Ramos (cell line): ENCODE measurements around the gene YBX2.

Experiments used
- in situ Hi-C: fragments of 300-500 bp; cut with MboI; formaldehyde crosslinking; loops from one replicate; pipeline ENCODE4 v1.14.3; 2022; ENCODE audit warnings: low sequenced_read_pairs; ENCODE audit not compliant: unreplicated experiment

Gene YBX2

DNA sequence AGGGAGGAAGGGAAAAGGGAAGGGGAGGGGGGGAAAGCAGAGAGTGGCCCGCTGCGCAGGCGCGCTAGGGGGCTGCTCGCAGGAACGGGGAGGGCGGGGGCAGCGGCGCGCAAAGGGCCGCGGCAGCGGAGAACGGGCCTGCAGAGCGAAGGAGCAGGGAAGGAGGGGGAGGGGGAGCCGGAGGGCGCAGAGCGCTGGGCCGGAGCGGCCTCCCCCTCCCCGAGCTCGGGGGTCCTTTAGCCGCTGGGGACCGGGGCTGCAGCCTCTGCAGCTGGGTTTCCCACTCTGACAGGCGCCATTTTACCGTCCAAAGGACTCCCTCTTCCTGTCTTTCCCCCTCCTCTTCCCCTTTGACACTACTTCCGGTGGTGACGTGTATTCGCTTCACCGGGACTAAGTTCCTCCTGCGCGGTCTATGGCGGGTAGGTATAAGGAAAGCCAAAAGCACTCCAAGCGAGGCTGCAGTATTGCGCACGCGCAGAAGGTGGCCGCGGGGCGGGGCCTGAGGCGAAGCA lies 42.7 kb downstream of the YBX2 start, which contains the start of gene CTDNEP1:
CTDNEP1 (minus strand) TSS at position 74 of the 515 bp plus-strand sequence. CDS start 438 bp downstream, outside the sequence.
- in situ Hi-C loops = no loop called here

DNA sequence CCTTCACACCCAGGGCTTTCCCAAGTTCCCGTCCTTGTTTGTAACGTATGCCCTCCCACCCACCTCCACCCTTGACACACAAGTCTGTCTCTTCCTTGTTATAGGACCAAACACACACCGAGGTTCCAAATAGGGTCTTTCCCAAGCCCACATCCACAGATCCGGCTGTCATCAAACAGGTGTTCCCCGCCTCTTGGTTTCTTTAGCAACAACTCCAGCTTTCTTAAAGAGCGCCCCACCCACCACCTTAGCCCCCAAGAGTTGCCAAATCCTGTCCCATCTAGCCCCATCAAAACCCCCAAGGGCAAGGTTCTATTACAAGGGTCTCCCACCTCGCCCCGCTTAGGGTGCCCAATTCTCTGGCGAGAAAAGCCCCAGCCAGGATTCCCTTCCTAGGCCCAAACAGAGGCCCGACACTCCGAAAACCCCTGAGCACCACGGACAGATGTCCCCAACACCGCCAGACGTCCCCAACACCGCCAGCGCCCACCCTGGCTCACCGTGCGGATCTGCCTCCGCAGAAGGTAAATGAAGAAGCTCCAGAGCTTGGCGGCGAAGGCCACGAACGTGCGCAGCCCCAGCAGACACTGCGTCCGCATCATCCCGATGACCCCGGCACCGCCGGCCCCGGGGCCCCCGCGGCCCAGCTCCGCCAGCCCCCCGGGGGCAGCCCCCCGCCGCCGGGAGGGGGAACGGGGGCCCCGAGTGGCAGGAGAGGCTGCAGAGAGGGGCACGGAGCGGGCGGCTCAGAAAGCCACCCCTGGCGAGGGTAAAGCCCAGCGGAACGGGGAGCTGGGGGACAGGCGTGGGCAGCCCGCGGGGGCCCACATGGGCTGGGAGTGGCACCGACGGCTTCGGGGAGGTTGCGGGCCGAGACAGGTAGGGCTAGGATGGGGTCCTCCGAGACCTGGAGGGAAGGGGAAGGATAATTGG lies 43.5 kb downstream of the YBX2 start:
- in situ Hi-C loops = no loop called here

GRCh38 chr17:7249830-7250229 lies 44.6 kb downstream of the YBX2 start:
- in situ Hi-C loops = loop anchor here (25.0 kb wide), 1 partner anchor 587 kb away; the partner anchor contains the start of gene KDM6B

DNA sequence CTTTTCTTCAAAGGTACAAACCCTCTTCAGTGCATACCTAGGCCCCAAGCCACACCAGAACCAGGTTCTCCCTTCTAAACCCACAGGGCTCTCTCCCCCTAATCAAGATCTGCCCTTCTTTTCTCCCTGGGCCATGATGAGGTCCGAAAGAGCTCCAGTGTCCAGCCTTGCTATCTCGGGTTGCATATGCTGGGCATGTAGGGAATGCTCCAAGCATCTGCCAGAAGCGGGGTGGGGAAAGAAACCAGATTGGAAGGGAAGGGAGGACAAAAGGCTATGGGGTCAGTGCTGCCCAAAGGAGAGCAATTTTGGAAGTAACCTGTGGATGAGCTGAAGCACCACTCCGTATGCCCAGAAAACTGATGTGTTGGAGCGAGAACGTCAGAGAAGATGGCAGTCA lies 45.2 kb downstream of the YBX2 start:
- in situ Hi-C loops = loop anchor here (25.0 kb wide), 1 partner anchor 588 kb away; the partner anchor contains the start of gene KDM6B

DNA sequence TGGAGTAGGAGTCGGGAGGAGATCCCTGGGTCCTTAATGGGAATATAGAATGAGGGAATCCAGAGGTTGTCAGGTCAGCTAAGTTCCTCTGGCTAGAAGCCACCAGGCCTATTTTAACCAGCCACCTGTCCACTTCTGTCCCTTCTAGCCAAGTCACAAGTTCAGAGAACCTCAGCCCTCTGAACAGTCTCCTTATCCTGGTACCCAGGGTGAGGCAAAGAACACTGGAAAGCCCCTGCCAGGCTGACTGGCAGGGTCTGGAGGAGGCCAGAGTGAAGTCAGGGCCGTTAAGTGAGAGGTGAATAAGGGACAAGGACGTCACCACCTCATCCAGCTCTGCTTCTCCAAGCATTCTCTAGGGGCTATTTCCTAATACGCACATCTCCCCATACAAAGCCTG lies 45.6 kb downstream of the YBX2 start:
- in situ Hi-C loops = loop anchor here (25.0 kb wide), 1 partner anchor 589 kb away; the partner anchor contains the start of gene KDM6B

DNA sequence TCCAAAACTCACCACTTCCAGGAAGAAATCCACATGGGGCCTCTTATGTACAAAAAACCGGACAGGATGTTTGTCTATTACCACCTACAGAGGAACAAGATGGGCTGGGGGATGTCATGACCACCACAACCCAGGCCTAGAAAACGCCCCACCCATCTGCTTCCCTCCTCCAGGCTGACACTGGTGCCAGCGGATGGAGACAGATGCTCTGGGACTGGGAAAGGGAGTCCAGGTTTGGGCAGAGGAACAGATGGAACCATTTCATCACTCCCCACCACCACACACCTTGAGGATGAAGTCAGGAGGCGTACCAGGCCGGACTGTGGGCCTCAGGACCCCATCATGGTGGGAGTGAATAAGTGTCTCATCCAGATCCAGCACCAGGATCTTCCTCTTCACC lies 47.7 kb downstream of the YBX2 start:
- in situ Hi-C loops = loop anchor here (25.0 kb wide), 1 partner anchor 591 kb away; the partner anchor contains the start of gene KDM6B

DNA sequence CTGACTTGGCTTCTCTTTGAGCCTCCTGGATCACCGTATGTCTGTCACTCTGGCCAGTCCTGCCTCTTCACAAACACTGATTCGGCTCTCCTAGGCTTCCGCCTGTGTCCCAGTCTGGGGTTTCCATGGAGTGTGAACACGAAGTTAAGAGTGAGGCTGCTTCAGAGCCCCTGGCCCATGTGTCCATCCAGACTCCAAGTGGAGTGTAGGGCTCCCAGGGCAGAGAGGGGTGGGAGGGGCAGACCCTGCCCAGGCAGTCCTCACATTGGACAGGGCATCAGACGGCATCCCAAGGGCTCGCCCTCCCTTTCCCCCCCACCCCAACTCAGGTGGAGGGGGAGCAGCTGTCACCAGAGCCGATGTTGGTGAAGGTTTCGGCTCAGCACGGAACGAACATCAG lies 50.6 kb downstream of the YBX2 start:
- in situ Hi-C loops = loop anchor here (25.0 kb wide), 1 partner anchor 593 kb away; the partner anchor contains the start of gene KDM6B

GRCh38 chr17:7243453-7243729 lies 51.0 kb downstream of the YBX2 start:
- in situ Hi-C loops = loop anchor here (25.0 kb wide), 1 partner anchor 594 kb away; the partner anchor contains the start of gene KDM6B

DNA sequence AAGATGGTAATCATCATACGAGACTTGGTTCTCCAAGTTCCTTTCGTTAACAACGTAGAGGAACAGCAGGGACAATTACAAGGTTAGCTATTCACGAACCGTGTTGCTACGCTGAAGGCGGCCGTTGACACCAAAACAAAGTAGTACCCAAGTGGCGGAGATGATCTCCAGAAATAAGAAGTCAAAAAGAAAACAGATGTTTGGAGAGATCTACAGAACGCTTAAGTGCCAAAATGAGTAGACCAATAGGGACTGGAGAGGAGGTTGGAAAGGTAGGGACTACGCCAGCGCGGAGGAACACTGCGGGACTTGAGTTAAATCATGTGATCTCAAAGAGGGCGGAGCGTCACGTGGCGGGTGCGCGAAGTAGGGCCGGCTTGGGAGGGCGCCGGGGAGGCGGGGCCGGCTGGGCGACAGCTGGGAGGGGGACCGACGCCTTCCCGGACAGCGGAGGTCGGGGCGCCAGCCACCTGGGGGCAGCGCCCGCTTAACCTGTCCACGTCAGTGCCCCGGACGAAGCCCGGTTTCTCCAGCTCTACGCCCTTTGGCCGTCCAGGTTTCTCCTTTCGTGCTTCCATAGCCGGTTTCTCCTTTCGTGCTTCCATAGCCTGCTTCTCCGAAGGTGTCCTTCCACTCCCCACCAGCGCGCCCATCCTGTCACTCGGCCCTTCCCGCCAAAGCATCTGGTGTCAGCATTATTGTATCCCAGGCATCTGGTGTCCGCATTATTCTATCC lies 51.6 kb downstream of the YBX2 start:
- in situ Hi-C loops = loop anchor here (25.0 kb wide), 1 partner anchor 594 kb away; the partner anchor contains the start of gene KDM6B

- in situ Hi-C loops = loop anchor here (25.0 kb wide), 1 partner anchor 595 kb away; the partner anchor contains the start of gene KDM6B
These were observed 52.4 kb downstream of the YBX2 start, which contains the start of gene GABARAP for GRCh38 chr17:7241783-7242716. Gene GABARAP, minus strand, starts transcription at chr17:7242449. Its CDS starts 119 bp downstream, at chr17:7242330.

DNA sequence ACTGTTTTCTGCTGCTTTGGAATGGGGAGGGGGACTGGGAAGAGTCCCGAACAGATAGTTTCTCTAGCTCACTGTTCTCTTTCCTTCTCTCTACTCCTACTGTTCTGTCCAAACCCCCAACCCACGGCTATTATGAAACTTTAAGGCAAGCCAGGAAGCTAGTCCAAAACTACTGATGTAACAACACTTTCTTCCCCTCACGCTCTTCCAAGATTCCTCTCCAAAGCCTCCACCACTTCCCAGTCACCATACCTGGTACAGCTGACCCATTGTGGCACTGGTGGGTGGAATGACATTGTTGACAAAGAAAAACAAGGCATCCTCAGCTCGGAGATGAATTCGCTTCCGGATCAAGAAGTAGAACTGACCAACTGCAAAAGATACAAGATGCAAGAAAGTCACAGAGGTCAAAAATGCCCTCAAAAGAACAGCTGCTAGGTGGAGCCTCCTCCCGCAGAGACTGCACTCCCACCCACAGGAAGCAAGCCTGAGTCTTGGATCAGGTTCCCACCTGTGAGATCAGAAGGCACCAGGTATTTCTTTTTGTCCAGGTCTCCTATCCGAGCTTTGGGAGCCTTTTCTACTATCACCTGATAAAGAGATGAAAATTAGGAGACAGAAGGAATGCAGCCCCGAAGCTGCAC lies 53.2 kb downstream of the YBX2 start:
- in situ Hi-C loops = loop anchor here (25.0 kb wide), 1 partner anchor 596 kb away; the partner anchor contains the start of gene KDM6B

- in situ Hi-C loops = loop anchor here (25.0 kb wide), 1 partner anchor 597 kb away; the partner anchor contains the start of gene KDM6B
These were observed 54.1 kb downstream of the YBX2 start for GRCh38 chr17:7240375-7240774.

GRCh38 chr17:7239091-7240027 lies 55.1 kb downstream of the YBX2 start, which contains the start of gene PHF23:
Gene PHF23, minus strand, starts transcription at chr17:7239457. Its CDS starts 178 bp downstream, at chr17:7239279.
- in situ Hi-C loops = loop anchor here (25.0 kb wide), 1 partner anchor 598 kb away; the partner anchor contains the start of gene KDM6B

DNA sequence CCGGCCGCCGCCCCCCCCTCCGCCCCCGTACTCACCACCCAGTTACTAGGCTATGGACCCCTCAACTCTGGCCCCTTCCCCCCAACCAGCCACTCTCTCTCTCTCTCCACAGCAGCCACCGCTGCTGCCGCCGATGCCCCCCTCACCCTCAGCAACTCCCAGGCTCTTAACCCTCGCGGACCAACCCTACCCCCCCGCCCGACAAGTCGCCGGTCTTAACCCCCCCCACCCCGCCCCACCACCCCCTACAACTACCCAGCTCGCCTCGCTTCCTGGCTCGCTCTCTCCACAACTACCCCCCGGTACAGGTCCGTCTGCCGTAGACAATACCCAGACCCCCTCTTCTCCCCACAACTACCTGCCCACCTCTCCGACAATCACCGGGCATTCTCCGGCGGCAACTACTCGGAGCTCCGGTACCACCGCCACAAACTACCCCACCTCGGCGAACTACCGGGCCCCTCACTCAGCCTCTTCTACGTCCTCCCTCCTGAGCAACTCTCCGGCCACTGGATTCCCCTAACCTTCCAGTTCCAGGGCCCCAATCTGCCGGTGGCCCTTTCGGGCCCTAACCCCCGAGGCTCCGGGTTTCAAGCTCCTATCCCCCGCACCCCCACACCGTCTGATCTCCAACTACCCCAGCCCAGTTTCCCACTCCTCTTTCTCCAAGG lies 55.9 kb downstream of the YBX2 start:
- in situ Hi-C loops = loop anchor here (25.0 kb wide), 1 partner anchor 599 kb away; the partner anchor contains the start of gene KDM6B
